KBM-7 (cell line): Measurements from ENCODE around the gene SLC10A7.
"Not testable (repeated sequence)": the region's sequence is repeated elsewhere in the genome, so short reads cannot be mapped to it uniquely, and the experiment has no call there.

Experiments
- DNase-seq: peaks from one replicate; pipeline ENCODE4 v3.0.0-alpha.2; 2015
- in situ Hi-C: fragments of 300-500 bp; cut with MboI; formaldehyde crosslinking; loops from 2 replicates; pipeline ENCODE4 v1.14.3; 2020; ENCODE audit warnings: low sequenced_read_pairs, low pct_unique_long_range_greater_than_20kb, mixed read lengths

The SLC10A7 gene

DNA sequence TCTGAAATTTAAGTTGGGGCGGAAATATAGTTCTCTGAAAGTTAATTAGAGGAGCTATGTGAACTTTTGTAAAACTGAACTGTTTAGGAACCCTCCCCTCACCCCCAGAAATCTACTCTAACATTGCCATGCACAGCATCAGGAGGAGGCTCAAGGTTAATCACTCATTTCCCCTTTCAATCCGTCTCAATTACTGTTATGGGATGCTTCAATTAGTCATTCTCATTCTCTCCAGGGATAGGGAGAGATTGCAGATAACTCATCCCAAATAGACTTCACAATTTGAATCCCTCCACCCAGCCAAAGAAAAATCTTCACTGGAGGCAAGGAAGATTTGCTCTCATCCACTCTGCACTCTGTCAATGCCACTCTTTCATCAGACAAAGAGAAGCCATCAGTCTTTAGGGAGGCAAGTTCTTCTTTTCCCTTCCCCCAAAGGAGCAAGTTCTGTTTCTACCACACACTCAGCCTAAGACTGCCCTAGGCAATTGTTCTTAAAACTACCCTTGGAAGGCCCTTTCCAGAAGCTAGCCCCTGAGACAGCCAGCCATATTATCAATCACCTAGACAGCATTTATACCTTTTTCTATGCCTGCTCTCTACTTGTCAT lies 140.4 kb downstream of the SLC10A7 start:
- peak; percentile 28 for DNase-seq
- in situ Hi-C loops, result no loop called here

DNA sequence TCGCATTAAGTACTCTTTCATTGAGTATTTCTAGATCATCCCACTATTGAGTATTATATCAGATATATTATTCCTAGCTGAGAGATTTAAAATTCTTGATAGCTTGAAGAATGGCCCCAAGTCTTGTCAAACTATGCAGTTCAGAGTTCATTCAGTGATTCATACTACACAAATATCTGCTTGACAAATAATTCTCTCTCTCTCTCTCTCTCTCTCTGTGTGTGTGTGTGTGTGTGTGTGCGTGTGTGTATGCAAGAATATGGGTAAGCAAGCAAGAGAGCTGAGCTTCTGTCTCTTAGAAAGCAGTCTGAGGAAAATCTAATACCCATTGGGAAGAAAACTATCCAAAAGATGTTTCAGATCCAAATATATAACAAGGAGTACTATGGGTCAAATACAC lies 142.0 kb downstream of the SLC10A7 start:
- no peak for DNase-seq
- in situ Hi-C loops, result no loop called here

DNA sequence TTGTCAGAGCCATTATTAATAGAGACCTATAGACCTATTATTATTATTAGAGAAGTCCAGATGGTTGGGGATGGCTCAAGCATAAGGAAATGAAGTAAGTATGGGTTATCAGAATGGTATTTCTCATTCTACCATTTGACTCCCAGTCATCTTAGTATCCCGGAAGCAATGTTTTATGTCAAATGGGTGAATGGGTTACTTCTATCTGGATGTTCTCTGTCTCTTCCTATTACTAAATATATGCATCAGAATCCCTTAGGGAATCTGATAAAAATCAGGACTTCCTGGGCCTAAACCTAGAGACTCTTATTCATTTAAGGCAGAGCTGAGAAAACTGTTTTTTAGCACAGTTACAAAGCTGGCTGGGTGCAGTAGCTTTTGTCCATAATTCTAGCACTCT lies 149.9 kb downstream of the SLC10A7 start:
- DNase-seq, result no peak
- in situ Hi-C loops, result no loop called here

- DNase-seq, result no peak
- in situ Hi-C loops, result no loop called here
Observed at GRCh38 chr4:146370841-146371240, 150.9 kb downstream of the SLC10A7 start.

DNA sequence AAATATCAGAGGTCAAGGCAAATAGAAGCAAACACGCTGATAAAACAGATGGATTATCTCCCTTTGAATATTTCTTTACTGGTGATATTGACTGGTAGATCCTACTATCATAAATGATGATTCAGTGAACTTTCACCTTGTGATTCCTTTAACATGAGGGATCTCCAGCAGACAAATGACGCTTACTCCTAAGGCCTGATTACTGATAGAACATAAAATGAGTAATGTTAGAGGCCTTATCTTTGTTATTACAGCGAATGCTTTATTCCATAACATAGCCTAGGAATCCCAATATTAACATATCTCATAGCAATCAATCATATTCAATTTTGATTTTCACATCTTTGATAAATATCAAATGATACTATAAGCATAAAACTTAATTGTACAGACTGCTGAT lies 152.3 kb downstream of the SLC10A7 start:
- DNase-seq, result no peak
- in situ Hi-C loops, result no loop called here

DNA sequence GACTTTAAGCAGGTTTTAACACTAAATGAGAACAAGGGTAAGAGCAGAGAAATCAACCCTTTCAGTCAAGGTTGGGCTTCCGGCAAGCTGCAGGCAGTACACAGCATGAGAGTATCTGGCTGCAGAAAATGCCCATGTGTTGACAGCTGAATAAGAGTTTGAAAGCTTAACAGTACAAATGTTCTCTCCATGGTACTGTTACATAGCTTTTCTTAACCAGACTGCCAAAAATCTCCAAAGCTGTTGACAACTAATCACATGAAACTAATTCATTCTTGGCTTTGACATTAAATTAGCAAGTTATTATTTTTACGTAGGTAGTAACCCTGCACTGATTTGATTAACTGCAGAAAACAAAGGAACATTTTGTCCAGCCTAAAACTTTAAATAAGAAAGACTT lies 153.5 kb downstream of the SLC10A7 start:
- in situ Hi-C loops, result no loop called here
- no peak for DNase-seq

GRCh38 chr4:146367347-146367746 lies 154.4 kb downstream of the SLC10A7 start:
- DNase-seq, result no peak
- in situ Hi-C loops, result no loop called here

GRCh38 chr4:146359771-146360170 lies 162.0 kb downstream of the SLC10A7 start:
- in situ Hi-C loops, result no loop called here
- no peak for DNase-seq

DNA sequence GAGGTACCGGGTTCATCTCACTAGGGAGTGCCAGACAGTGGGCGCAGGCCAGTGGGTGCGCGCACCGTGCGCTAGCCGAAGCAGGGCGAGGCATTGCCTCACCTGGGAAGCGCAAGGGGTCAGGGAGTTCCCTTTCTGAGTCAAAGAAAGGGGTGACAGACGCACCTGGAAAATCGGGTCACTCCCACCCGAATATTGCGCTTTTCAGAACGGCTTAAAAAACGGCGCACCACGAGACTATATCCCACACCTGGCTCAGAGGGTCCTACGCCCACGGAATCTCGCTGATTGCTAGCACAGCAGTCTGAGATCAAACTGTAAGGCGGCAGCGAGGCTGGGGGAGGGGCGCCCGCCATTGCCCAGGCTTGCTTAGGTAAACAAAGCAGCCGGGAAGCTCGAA lies 171.6 kb downstream of the SLC10A7 start:
- DNase-seq, in situ Hi-C loops: not testable (repeated sequence)

GRCh38 chr4:146349306-146349705 lies 172.4 kb downstream of the SLC10A7 start:
- no peak for DNase-seq
- in situ Hi-C loops, result loop anchor here (25.0 kb wide), 1 partner anchor 538 kb away; no protein-coding TSS in a partner anchor

GRCh38 chr4:146347822-146348221 lies 173.9 kb downstream of the SLC10A7 start:
- no peak for DNase-seq
- in situ Hi-C loops, result loop anchor here (25.0 kb wide), 1 partner anchor 539 kb away; no protein-coding TSS in a partner anchor

DNA sequence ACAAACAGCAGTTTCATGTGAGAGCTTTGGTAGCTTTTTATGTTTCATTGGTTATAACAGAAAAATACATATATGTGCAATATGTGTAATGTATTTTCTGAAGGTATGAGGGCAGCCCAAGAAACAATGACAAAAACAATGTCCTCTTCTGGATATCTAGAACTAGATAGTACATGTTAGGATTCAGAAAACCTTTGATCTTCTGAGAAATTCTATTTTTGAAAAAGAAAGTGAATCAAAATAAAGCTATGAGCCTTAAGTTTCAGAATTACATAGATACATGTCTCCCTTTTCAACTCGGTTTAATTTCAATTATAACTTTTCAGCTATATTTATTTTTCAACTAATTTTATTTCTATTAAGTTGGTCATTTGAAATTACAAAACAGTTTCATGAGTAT lies 175.5 kb downstream of the SLC10A7 start:
- in situ Hi-C loops, result loop anchor here (25.0 kb wide), 1 partner anchor 541 kb away; no protein-coding TSS in a partner anchor
- no peak for DNase-seq

DNA sequence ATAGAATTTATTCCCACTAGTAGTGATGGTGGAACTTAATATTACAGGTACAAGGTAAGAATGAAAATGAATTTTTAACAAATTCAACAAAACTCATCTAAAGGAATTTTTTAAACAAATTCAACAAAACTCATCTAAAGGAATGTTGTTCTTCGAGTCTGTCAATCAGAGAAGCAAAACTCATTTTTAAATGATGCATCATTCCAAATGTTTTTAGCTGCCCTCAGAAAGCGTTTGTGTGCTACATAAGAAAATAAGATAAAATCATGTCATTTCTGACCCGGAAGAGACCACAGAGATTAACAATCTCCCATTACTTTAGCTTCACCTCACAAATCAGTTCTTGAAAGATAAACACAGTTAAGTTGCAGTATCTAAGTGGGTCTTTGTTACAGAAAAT lies 178.0 kb downstream of the SLC10A7 start:
- in situ Hi-C loops, result loop anchor here (25.0 kb wide), 1 partner anchor 544 kb away; no protein-coding TSS in a partner anchor
- DNase-seq, result no peak

DNA sequence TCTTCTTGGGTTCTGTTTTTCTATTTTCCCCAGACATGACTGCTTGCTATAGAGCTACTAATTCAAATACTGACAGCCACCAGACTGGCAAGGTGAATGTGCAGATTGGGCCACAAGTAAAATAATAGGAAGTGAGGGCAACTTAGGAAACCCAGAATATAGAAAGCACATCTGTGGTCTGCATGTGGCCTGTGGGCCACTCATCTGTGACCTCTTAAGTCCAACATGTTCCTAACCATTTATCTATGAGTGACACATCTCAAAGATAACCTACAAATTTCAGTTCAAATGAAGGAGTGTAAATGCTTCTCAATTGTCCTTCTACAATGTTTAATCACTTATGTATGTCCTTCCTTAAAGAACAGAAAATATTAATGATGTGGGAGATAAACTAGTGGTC lies 178.5 kb downstream of the SLC10A7 start:
- in situ Hi-C loops, result loop anchor here (25.0 kb wide), 1 partner anchor 544 kb away; no protein-coding TSS in a partner anchor
- DNase-seq, result peak; percentile 52

GRCh38 chr4:146342600-146343192 lies 179.0 kb downstream of the SLC10A7 start:
- in situ Hi-C loops, result loop anchor here (25.0 kb wide), 1 partner anchor 545 kb away; no protein-coding TSS in a partner anchor
- DNase-seq, result peak; percentile 34

GRCh38 chr4:146340798-146341197 lies 180.9 kb downstream of the SLC10A7 start:
- peak; percentile 22 for DNase-seq
- in situ Hi-C loops, result loop anchor here (25.0 kb wide), 1 partner anchor 547 kb away; no protein-coding TSS in a partner anchor

DNA sequence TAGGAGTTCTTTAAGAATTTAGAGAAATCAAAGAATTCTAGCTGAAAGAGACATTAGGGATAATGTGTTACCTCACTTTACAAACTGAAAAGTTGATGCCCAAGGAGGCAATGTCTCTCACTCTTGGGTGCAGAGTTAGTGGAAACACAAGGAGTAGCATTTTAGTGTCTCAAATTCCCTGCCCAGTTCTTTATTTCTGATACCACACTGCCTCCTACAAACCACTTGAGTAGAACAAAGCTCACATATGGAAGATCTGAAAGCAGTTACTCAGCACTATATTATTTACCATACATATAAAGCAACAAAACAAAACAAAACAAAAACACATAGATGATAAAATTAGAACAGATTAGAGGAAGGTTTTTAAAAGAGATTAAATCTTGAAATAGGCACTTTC lies 183.2 kb downstream of the SLC10A7 start:
- DNase-seq, result no peak
- in situ Hi-C loops, result loop anchor here (25.0 kb wide), 1 partner anchor 549 kb away; no protein-coding TSS in a partner anchor

GRCh38 chr4:146336410-146336807 lies 185.3 kb downstream of the SLC10A7 start:
- in situ Hi-C loops, result loop anchor here (25.0 kb wide), 1 partner anchor 551 kb away; no protein-coding TSS in a partner anchor

DNA sequence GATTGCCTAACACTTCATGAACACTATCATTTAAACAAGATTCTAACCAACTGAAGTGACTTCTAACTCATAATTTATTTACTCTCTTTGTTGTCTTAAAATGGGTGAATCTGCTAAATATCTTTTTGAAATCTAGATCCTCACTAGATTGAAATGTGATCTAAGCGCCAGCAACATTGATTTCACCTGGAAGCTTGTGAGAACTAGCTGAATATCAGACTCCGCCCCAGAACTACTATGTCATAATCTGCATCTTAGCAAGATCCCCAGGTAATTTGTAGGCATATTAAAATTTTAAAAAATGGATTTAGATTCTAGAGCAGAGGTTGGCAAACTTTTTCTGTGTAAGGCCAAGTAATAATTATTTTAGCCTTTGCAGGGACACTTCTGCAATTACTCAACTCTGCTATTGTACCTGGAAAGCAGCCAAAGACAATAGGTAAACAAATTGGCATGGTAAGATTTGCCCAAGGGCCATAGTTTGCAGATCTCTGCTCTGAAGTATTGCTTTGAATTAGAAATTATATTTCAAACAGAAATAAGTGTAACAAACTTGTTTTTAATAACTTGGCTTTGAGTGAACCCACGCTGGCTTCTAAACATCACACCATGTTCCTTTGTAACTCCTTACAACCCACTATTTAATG lies 185.9 kb downstream of the SLC10A7 start:
- in situ Hi-C loops, result loop anchor here (25.0 kb wide), 1 partner anchor 551 kb away; no protein-coding TSS in a partner anchor
- DNase-seq, result no peak

More at GRCh38 chr4:146336410-146336807, 185.3 kb downstream of the SLC10A7 start:
- no peak for DNase-seq
